Stimulated activated CD8-positive, alpha-beta memory T cell treated with anti-CD3 and anti-CD28 coated beads, Interleukin-7, amount 100 ng/mL, for 48 hours (primary cell): ENCODE results near the gene HHIPL2.
"Not testable (repeated sequence)": the region's sequence is repeated elsewhere in the genome, so short reads cannot be mapped to it uniquely, and the experiment has no call there.

Experiments used
- DNase-seq, 2 donors: peaks; one replicate each; pipeline ENCODE4 v3.0.0-alpha.2; 2020; ENCODE audit warnings: low read depth in 1 of 2; ENCODE audit errors: extremely low read depth in 1 of 2

The HHIPL2 gene

GRCh38 chr1:222543817-222544216, 4.1 kb downstream of the HHIPL2 start:
- no peak for DNase-seq

DNA sequence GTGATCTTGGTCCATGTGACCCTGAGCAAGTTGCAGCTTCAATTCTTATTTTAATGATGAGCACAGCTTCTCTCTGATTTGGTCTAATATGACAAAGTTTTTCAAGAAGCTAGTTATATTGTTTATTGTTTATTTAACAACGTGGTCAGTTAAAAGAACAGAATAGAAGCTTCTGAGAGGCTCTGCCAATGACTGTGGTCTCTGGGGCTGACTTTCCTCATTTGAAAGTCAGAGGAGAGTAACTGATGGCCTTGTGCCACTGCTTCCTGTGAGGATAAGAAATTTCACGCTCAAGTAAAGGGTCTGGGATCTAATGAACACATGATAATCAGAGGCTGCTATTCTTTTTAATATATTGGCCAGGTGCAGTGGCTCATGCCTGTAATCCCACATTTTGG, 7.3 kb downstream of the HHIPL2 start:
- DNase-seq, result no peak

DNA sequence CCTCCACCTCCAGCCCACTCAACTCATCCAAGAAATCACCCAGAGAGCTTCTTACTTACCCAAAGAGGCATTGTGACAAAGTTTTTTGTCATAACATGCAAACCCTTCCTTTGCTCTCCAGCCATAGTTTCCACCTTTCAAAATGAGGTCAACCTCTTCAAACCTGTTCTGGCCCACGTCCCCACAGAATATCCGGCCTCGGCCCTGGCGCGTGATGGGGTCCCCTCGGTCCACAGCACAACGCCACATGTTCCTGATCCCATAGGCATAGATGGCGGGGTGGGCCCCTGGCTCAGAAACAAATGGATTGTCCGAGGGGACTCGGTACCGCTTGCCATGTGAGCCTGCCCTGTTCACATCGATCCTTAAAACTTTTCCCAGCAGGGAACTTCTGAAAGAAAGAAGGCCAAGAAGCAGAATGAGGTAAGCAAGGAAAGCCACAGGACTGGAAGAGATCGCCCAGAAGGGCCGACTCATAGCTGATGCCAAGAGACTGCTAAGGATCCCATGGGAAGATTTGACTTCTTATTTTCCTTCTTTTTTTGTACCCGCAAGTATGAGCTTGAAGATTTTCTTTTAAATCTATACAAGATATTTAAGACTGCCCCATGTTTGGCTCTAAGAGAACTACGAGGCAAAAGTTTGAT, 7.8 kb downstream of the HHIPL2 start:
- no peak for DNase-seq

DNA sequence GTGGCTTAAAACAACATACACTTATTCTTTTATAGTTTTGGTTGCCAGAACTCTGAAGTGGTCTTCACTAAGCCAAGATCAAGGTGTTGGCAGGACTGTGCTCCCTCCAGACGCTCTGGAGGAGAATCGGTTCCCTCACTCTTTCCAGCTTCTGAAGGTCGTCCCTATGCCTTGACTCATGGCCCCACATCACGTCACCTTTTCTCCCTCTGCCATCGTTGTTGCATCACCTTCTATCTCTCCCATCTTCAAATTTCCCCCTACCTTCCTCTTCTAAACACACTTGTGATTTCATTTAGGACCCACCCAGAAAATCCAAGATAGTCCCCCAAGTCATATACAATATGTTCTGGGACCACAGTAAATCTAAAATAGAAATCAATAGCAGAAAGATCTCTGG, 12.4 kb downstream of the HHIPL2 start:
- no peak for DNase-seq

- no peak for DNase-seq
Measured at GRCh38 chr1:222530852-222531251, 17.1 kb downstream of the HHIPL2 start.

GRCh38 chr1:222529916-222530315, 18.0 kb downstream of the HHIPL2 start:
- DNase-seq, result no peak

DNA sequence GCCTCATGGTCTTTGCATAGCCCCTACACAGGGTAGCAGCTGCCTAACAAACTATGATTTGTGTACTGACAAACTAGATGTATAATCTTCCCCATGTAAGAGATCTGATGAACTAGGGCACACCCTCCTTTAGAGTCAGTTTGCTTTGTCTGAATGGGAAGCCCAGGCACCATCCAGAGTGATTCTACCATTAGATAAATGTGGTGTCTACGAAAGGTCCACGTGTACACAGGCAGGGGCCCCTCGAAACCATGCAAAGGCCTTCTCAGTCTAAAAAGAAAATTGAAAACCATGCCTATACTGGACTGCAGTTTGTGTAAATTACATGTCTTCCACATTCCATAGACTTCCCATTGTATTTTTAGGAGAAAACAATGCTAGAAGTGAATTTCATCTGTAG, 18.7 kb downstream of the HHIPL2 start:
- DNase-seq, result no peak

DNA sequence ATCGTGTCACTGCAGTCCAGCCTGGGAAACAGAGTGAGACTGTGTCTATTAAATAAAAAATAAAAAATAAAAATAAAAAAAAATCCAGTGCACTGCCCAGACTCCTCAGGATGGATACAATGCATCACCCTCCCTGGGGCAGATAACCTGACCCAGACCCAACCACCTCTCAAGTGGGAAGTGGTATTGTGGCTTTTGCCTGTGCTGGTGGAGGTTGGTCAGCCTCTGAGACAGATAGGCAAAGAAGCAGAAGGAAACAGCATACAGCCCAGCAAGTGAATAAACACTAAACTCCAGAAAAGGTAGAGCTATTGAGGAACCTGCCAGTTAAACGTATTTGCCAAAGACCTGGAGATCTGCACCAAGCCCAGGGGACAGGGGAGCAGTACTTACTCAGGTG, 22.0 kb downstream of the HHIPL2 start:
- no peak for DNase-seq

DNA sequence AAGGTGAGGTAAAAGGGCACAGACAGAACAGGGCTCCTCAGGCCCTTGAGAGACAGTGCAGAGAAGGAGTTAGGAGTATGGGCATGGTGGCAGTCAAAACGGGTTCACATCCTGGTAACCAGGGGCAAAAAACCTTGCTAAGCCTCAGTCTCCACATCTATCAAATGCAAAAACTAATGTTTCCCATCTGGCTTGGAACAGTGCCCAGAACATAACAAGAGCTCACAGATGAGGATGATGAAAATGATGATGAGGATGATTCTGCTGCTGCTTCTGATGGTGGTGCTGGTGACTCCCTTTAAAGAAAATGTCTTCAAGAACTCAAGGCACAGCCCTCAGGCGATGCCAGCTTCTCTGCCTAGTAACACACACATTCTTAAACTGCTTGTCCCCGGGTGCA, 24.1 kb downstream of the HHIPL2 start:
- DNase-seq, result no peak

GRCh38 chr1:222522105-222522915, 25.6 kb downstream of the HHIPL2 start:
- DNase-seq, result no peak

DNA sequence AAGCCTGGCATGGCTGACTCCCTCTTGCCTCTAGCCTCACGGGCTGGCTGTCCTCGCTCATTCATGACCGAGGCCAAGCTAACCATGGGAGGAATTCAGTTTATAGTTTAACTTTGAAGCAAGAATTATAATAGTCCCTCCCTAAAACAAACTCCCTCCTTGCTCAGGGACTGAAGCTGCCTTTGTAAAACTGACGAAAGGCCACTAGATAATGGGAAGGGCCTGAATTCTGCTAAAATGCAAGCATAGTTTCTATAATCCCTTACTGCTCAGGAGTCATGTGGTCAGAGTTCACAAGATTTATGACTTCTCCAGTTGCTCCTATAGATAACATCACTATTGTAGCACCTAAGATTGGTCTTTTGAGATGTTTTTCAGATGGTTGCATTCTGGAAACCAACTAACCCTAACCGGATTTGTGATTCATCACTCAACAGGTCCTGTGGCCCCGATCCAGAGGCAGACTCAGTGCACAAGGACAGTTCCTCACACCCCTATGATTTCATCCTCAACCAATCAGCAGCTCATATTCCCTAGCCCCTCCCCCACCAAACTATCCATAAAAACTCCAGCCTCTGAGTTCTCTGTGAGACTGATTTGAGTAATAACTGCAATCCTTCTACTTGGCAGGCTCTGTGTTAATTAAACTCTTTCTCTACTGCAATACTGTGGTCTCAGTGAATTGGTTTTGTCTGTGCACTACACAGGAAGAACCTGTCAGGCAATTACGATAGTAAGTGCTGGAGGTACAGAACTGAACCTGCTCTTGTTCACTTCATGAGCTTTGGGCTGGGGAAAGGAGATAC, 26.4 kb downstream of the HHIPL2 start:
- no peak for DNase-seq

- DNase-seq, result not testable (repeated sequence)
Measured at GRCh38 chr1:222489496-222489895, 58.4 kb downstream of the HHIPL2 start.

- DNase-seq, result not testable (repeated sequence)
Measured at GRCh38 chr1:222487774-222488173, 60.1 kb downstream of the HHIPL2 start.

DNA sequence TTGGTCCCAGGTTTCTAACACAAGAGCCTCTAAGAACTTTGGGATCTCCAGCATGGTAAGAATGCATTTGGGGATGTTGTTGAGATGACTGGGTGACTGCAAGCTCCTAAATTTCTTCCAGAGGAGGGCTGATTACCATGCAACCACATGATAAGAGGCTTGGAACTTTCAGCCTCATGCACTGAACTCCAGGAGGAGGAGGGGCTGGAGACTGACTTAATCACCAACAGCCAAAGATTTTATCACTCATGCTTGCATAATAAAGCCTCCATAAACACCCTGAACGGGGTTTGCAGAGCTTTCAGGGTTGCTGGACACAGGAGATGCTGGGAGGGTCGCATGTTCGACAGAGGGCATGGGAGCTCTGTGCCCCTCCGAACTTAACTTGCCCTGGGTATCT, 63.9 kb downstream of the HHIPL2 start:
- not testable (repeated sequence) for DNase-seq

- DNase-seq, result not testable (repeated sequence)
Measured at GRCh38 chr1:222479567-222479966, 68.3 kb downstream of the HHIPL2 start.

- DNase-seq, result not testable (repeated sequence)
Measured at GRCh38 chr1:222476436-222476835, 71.5 kb downstream of the HHIPL2 start.

DNA sequence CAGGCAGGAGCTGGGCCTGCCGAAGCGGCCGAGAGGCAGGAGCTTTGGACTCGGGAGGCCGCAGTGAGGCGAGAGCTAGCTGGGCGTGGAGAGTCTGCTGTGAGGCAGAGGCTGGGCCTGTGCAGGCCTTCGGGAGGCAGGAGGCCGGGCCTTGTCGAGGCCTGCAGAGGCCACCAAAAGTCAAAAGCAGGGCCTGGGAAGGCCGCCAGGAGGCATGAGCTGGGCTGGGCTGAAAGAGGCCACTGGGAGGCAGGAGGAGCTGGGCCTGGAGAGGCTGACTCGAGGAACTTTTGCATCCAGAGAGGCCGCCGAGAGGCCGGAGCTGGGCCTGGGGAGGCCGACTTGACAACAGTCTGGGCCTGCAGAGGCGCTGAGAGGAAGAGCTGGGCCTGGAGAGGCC, 74.2 kb downstream of the HHIPL2 start:
- not testable (repeated sequence) for DNase-seq

- not testable (repeated sequence) for DNase-seq
Measured at GRCh38 chr1:222472776-222473540, 74.9 kb downstream of the HHIPL2 start.
